Measurements from ENCODE around the gene INSM1. TPM values are rescaled to one million over a fixed set of nuclear protein-coding genes. Genes with fewer than 3 reads are reported as not detected.

Gene INSM1, protein sequence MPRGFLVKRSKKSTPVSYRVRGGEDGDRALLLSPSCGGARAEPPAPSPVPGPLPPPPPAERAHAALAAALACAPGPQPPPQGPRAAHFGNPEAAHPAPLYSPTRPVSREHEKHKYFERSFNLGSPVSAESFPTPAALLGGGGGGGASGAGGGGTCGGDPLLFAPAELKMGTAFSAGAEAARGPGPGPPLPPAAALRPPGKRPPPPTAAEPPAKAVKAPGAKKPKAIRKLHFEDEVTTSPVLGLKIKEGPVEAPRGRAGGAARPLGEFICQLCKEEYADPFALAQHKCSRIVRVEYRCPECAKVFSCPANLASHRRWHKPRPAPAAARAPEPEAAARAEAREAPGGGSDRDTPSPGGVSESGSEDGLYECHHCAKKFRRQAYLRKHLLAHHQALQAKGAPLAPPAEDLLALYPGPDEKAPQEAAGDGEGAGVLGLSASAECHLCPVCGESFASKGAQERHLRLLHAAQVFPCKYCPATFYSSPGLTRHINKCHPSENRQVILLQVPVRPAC
- 0.11 TPM in 2 replicates for polyA plus RNA-seq

DNA sequence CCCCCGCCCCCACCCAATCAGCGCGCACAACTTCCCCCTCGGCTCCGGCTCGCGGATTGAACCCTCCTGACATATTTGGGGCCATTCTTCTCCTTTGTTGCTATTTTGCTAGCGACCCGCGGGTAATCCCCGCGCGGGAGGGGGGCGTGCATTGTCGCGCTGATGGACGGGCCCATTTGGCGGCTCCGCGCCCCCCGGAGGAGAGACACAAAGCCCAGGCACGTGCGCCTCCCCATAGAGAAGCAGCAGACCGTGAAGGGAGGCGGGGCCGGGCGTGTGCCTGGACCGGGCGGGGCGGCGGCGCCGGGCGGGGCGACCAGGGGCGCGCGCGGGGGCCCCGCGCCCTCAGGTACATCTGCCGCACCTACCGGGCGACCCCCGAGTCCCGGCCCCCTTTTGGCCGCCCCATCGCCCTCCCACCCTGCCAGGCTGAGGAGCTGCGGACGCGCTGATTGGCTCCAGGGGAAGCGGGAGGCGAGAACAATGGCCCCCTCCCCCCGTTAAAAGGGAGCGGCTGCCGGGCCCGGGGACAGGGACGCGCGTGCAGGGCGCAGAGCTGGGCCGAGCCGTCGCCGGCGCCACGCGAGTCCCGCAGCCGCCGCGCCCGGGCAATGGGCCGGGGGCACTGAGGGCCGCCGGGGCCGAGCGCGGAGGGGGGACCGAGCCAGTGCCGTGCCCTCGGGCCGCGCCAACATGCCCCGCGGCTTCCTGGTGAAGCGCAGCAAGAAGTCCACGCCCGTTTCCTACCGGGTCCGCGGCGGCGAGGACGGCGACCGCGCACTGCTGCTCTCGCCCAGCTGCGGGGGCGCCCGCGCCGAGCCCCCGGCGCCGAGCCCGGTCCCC is at the start of gene INSM1:
INSM1 (plus strand) TSS at position 530 of the 843 bp plus-strand sequence; CDS start at position 694, 164 bp downstream.

